H9 (cell line): ENCODE measurements around the gene HYDIN. TPM values are rescaled to one million over a fixed set of nuclear protein-coding genes. Genes with fewer than 3 reads are reported as not detected.

ENCODE experiments used
- DNase-seq: peaks from one replicate; pipeline ENCODE4 v3.0.0-alpha.2; 2017
- H2AFZ ChIP-seq: one replicate; pipeline ENCODE4 v1.6.1; 2013; ENCODE audit warnings: mild to moderate bottlenecking, low read length, control low read depth, moderate library complexity
- H2AK5ac ChIP-seq: 2 replicates; pipeline ENCODE4 v1.6.1; 2013; ENCODE audit warnings: low read length, control low read depth, mixed read lengths; ENCODE audit not compliant: insufficient read length
- H2BK120ac ChIP-seq: one replicate; pipeline ENCODE4 v1.6.1; 2013; ENCODE audit warnings: low read depth, mild to moderate bottlenecking, low read length, control low read depth, inconsistent platforms; ENCODE audit not compliant: poor library complexity, severe bottlenecking
- H2BK12ac ChIP-seq: 2 replicates; pipeline ENCODE4 v1.6.1; 2013; ENCODE audit warnings: low read length, control low read depth, mixed read lengths, low read depth; ENCODE audit not compliant: insufficient read length
- H2BK15ac ChIP-seq: 2 replicates; pipeline ENCODE4 v1.6.1; 2013; ENCODE audit warnings: low read depth, low read length, control low read depth
- H2BK20ac ChIP-seq: one replicate; pipeline ENCODE4 v1.6.1; 2013; ENCODE audit warnings: low read depth, mild to moderate bottlenecking, low read length, control low read depth, inconsistent platforms; ENCODE audit not compliant: poor library complexity, severe bottlenecking
- H2BK5ac ChIP-seq: 2 replicates; pipeline ENCODE4 v1.6.1; 2013; ENCODE audit warnings: low read length, control low read depth, mixed read lengths; ENCODE audit not compliant: insufficient read length
- H3K14ac ChIP-seq: 2 replicates; pipeline ENCODE4 v1.6.1; 2013; ENCODE audit warnings: low read length, control low read depth; ENCODE audit not compliant: insufficient read depth
- H3K18ac ChIP-seq: 2 replicates; pipeline ENCODE4 v1.6.1; 2013; ENCODE audit warnings: low read depth, mild to moderate bottlenecking, mixed read lengths, low read length, control low read depth; ENCODE audit not compliant: insufficient read length
- H3K23ac ChIP-seq: 2 replicates; pipeline ENCODE4 v1.6.1; 2013; ENCODE audit warnings: low read length, control low read depth, mixed read lengths, low read depth; ENCODE audit not compliant: insufficient read length
- H3K23me2 ChIP-seq: 2 replicates; pipeline ENCODE4 v1.6.1; 2013; ENCODE audit warnings: low read depth, mild to moderate bottlenecking, mixed read lengths, low read length, control low read depth; ENCODE audit not compliant: insufficient read length, poor library complexity, severe bottlenecking
- H3K27ac ChIP-seq: 2 replicates; pipeline ENCODE4 v1.5.1; 2013; ENCODE audit warnings: low read length, control low read depth, mixed read lengths, low read depth; ENCODE audit not compliant: insufficient read length
- H3K27me3 ChIP-seq: 2 replicates; pipeline ENCODE4 v1.6.1; 2013; ENCODE audit warnings: low read length, control low read depth, inconsistent platforms; ENCODE audit not compliant: insufficient read depth
- H3K4ac ChIP-seq: 2 replicates; pipeline ENCODE4 v1.6.1; 2013; ENCODE audit warnings: low read depth, mild to moderate bottlenecking, control low read depth, inconsistent platforms, low read length, moderate library complexity
- H3K4me1 ChIP-seq: 2 replicates; pipeline ENCODE4 v1.6.1; 2013; ENCODE audit warnings: low read length, control low read depth, inconsistent platforms; ENCODE audit not compliant: insufficient read depth
- H3K4me2 ChIP-seq: 2 replicates; pipeline ENCODE4 v1.6.1; 2013; ENCODE audit warnings: low read length, control low read depth, mixed read lengths; ENCODE audit not compliant: insufficient read length, insufficient read depth
- H3K56ac ChIP-seq: 2 replicates; pipeline ENCODE4 v1.6.1; 2013; ENCODE audit warnings: low read depth, mild to moderate bottlenecking, mixed read lengths, low read length, control low read depth; ENCODE audit not compliant: insufficient read length
- H3K79me1 ChIP-seq: 2 replicates; pipeline ENCODE4 v1.6.1; 2013; ENCODE audit warnings: low read depth, mild to moderate bottlenecking, moderate library complexity, low read length, control low read depth, inconsistent platforms; ENCODE audit not compliant: insufficient read depth, poor library complexity, severe bottlenecking
- H3K79me2 ChIP-seq: 2 replicates; pipeline ENCODE4 v1.6.1; 2013; ENCODE audit warnings: low read length, control low read depth, inconsistent platforms; ENCODE audit not compliant: insufficient read depth
- H3K9ac ChIP-seq: 2 replicates; pipeline ENCODE4 v1.6.1; 2013; ENCODE audit warnings: low read length, control low read depth, mixed read lengths; ENCODE audit not compliant: insufficient read length; ENCODE audit errors: extremely low read depth
- H3K9me3 ChIP-seq: one replicate; pipeline ENCODE4 v1.6.1; 2013; ENCODE audit warnings: low read depth, low read length, inconsistent platforms; ENCODE audit not compliant: control insufficient read depth
- H3T11ph ChIP-seq: one replicate; pipeline ENCODE4 v1.6.1; 2013; ENCODE audit warnings: mild to moderate bottlenecking, low read length, control low read depth, inconsistent platforms
- H4K20me1 ChIP-seq: one replicate; pipeline ENCODE4 v1.6.1; 2013; ENCODE audit not compliant: control insufficient read depth, insufficient read length, insufficient read depth
- H4K5ac ChIP-seq: 2 replicates; pipeline ENCODE4 v1.6.1; 2013; ENCODE audit warnings: low read depth, mild to moderate bottlenecking, mixed read lengths, low read length, control low read depth; ENCODE audit not compliant: insufficient read length
- H4K8ac ChIP-seq: replicated peaks from 2 replicates; pipeline ENCODE4 v1.6.1; 2013; ENCODE audit warnings: low read length, control low read depth, mixed read lengths, low read depth; ENCODE audit not compliant: insufficient read length
- H4K91ac ChIP-seq: 2 replicates; pipeline ENCODE4 v1.6.1; 2013; ENCODE audit warnings: low read depth, mild to moderate bottlenecking, moderate library complexity, mixed read lengths, low read length, control low read depth; ENCODE audit not compliant: insufficient read length
- H3K27ac Mint-ChIP-seq, 3 experiments: 2 replicates in 2 of 3; 3 replicates in 1 of 3; pipeline ENCODE4 v1.8.0; 2020 to 2021; ENCODE audit warnings: mixed read lengths in 3 of 3, mild to moderate bottlenecking in 1 of 3, moderate library complexity in 1 of 3
- H3K27me3 Mint-ChIP-seq: 2 replicates; pipeline ENCODE4 v1.8.0; 2021; ENCODE audit warnings: low read depth, mild to moderate bottlenecking, moderate library complexity, mixed read lengths
- H3K36me3 Mint-ChIP-seq, 3 experiments: 2 replicates in 2 of 3; 3 replicates in 1 of 3; pipeline ENCODE4 v1.8.0; 2020 to 2021; ENCODE audit warnings: low read depth in 3 of 3, mixed read lengths in 3 of 3; ENCODE audit not compliant: insufficient read depth in 1 of 3
- H3K4me1 Mint-ChIP-seq, 2 experiments: 2 replicates each; pipeline ENCODE4 v1.8.0; 2020; ENCODE audit warnings: mixed read lengths in 2 of 2
- H3K4me3 Mint-ChIP-seq, 2 experiments: 2 replicates in 1 of 2; 3 replicates in 1 of 2; pipeline ENCODE4 v1.8.0; 2020 to 2021; ENCODE audit warnings: mild to moderate bottlenecking in 2 of 2, mixed read lengths in 2 of 2, moderate library complexity in 1 of 2
- H3K9me3 Mint-ChIP-seq, 2 experiments: 2 replicates in 1 of 2; 3 replicates in 1 of 2; pipeline ENCODE4 v1.8.0; 2020; ENCODE audit warnings: mild to moderate bottlenecking in 2 of 2, mixed read lengths in 2 of 2, moderate library complexity in 1 of 2
- CTCF ChIP-seq: fragments of 200-600 bp; sonication (generic); conservative IDR thresholded peaks from 3 replicates; pipeline ENCODE4 v1.8.0; 2021; ENCODE audit warnings: antibody characterized with exemption, mild to moderate bottlenecking
- WGBS: extraction: QIAGEN DNeasy Blood & Tissue Kit; methylation state at CpG from one replicate; pipeline ENCODE4 v1.1.7; 2013; ENCODE audit warnings: missing lambda C conversion rate, low lambda C conversion rate, mixed read lengths; ENCODE audit not compliant: insufficient read length; ENCODE audit errors: extremely low coverage; 5-methylcytosine and 5-hydroxymethylcytosine counted together
- total RNA-seq: library from RNA; stranded (reverse); gene quantifications from 2 replicates; pipeline ENCODE4 v1.2.1, GENCODE V29; 2021

Gene HYDIN
- total RNA-seq, 1 experiment from 2014 or later = 1.7 TPM

GRCh38 chr16:71249399-71249798 lies 18.9 kb upstream of the HYDIN start:
- H4K91ac ChIP-seq = no peak overlapping the region
- no peak overlapping the region for H4K8ac ChIP-seq
- TF ChIP-seq CTCF = peak; percentile 56
- H3K9ac ChIP-seq = no peak overlapping the region
- H4K5ac ChIP-seq = no peak overlapping the region
- H3K4me3 Mint-ChIP-seq = no peak overlapping the region
- H4K20me1 ChIP-seq = no peaks in the 10 kb centered on the region
- H3K14ac ChIP-seq = no peak overlapping the region
- no peak overlapping the region for H3K4me2 ChIP-seq
- H3K79me1 ChIP-seq = no peaks in the 10 kb centered on the region
- no peaks in the 10 kb centered on the region for H3K79me2 ChIP-seq
- H2AFZ ChIP-seq = no peak overlapping the region
- no peak overlapping the region for H3K56ac ChIP-seq
- no peak overlapping the region for H3K4ac ChIP-seq
- no CpG with 5 or more reads among the region's 1 CpG for WGBS
- H3K27ac Mint-ChIP-seq = no peak overlapping the region
- no peaks in the 10 kb centered on the region for H3K9me3 ChIP-seq
- DNase-seq = peak; percentile 57
- no peak overlapping the region for H2BK5ac ChIP-seq
- H2AK5ac ChIP-seq = no peak overlapping the region
- H3K27me3 Mint-ChIP-seq = no peaks in the 10 kb centered on the region
- H3K23me2 ChIP-seq = no peaks in the 10 kb centered on the region
- no peak overlapping the region for H2BK20ac ChIP-seq
- H3K23ac ChIP-seq = no peak overlapping the region
- H2BK120ac ChIP-seq = no peak overlapping the region
- H2BK15ac ChIP-seq = no peak overlapping the region
- no peak overlapping the region for H3K27ac ChIP-seq
- no peak overlapping the region for H2BK12ac ChIP-seq
- peaks cover 15 to 22% of the 10 kb centered on the region in 2 experiments for H3K4me1 Mint-ChIP-seq
- no peak overlapping the region for H3T11ph ChIP-seq
- H3K27me3 ChIP-seq = no peaks in the 10 kb centered on the region
- no peaks in the 10 kb centered on the region for H3K9me3 Mint-ChIP-seq
- H3K4me1 ChIP-seq = no peaks in the 10 kb centered on the region; the same call in 1 of the 2 replicates
- H3K18ac ChIP-seq = no peak overlapping the region
- no peaks in the 10 kb centered on the region for H3K36me3 Mint-ChIP-seq
